Endodermal cell (in vitro differentiated cells): ENCODE data around the gene SLC8B1. TPM values are rescaled to one million over a fixed set of nuclear protein-coding genes. Genes with fewer than 3 reads are reported as not detected.

Source experiments
- DNase-seq: peaks from one replicate; pipeline ENCODE4 v3.0.0-alpha.2; 2017
- H3K27ac ChIP-seq: 2 replicates; pipeline ENCODE4 v1.5.1; 2013; ENCODE audit warnings: mild to moderate bottlenecking, low read depth, low read length, moderate library complexity
- H3K27me3 ChIP-seq: 2 replicates; pipeline ENCODE4 v1.6.1; 2013; ENCODE audit warnings: mild to moderate bottlenecking, low read length, moderate library complexity; ENCODE audit not compliant: insufficient read depth, control insufficient read depth, poor library complexity, severe bottlenecking
- H3K36me3 ChIP-seq: 2 replicates; pipeline ENCODE4 v1.7.0; 2013; ENCODE audit warnings: mild to moderate bottlenecking, low read length, moderate library complexity; ENCODE audit not compliant: control insufficient read depth, insufficient read depth
- H3K4me1 ChIP-seq: one replicate; pipeline ENCODE4 v1.7.0; 2013; ENCODE audit warnings: low read length; ENCODE audit not compliant: control insufficient read depth, insufficient read depth
- H3K4me3 ChIP-seq: 2 replicates; pipeline ENCODE4 v1.5.1; 2013; ENCODE audit warnings: mild to moderate bottlenecking, low read length, moderate library complexity
- H3K9ac ChIP-seq: 2 replicates; pipeline ENCODE4 v1.6.1; 2013; ENCODE audit warnings: mild to moderate bottlenecking, low read length, moderate library complexity; ENCODE audit not compliant: poor library complexity, severe bottlenecking; ENCODE audit errors: extremely low read depth
- H3K9me3 ChIP-seq: 2 replicates; pipeline ENCODE4 v1.6.1; 2013; ENCODE audit warnings: mild to moderate bottlenecking, low read length, moderate library complexity; ENCODE audit not compliant: control insufficient read depth
- H3K27ac Mint-ChIP-seq: 2 replicates; pipeline ENCODE4 v1.8.0; 2020; ENCODE audit warnings: mixed read lengths
- H3K27me3 Mint-ChIP-seq: 2 replicates; pipeline ENCODE4 v1.8.0; 2021; ENCODE audit warnings: mild to moderate bottlenecking, mixed read lengths; ENCODE audit not compliant: insufficient read depth
- H3K36me3 Mint-ChIP-seq: 2 replicates; pipeline ENCODE4 v1.8.0; 2020; ENCODE audit warnings: low read depth, mixed read lengths
- H3K4me1 Mint-ChIP-seq: 2 replicates; pipeline ENCODE4 v1.8.0; 2020; ENCODE audit warnings: mixed read lengths
- H3K4me3 Mint-ChIP-seq: 2 replicates; pipeline ENCODE4 v1.8.0; 2020; ENCODE audit warnings: mild to moderate bottlenecking, moderate library complexity, mixed read lengths
- H3K9me3 Mint-ChIP-seq: 2 replicates; pipeline ENCODE4 v1.8.0; 2020; ENCODE audit warnings: mild to moderate bottlenecking, mixed read lengths
- WGBS, 2 experiments: methylation state at CpG; one replicate each; pipeline versions ENCODE4 v1.1.5 to v1.1.7; 2013; ENCODE audit warnings: missing lambda C conversion rate in 2 of 2, mixed read lengths in 1 of 2; ENCODE audit not compliant: insufficient coverage in 1 of 2, insufficient read length in 1 of 2; 5-methylcytosine and 5-hydroxymethylcytosine counted together
- total RNA-seq, 2 donors: library from RNA; stranded (reverse); fragmentation: NEBNext Ultra II Directional in 1 of 2; extraction: Animal tissue kit (Norgen Biotek cat#: 25700) in 1 of 2; gene quantifications; 2 replicates in 1 of 2; 3 replicates in 1 of 2; pipeline ENCODE4 v1.2.1, GENCODE V29; 2021
- TF ChIP-seq, protein P1 (sequence below): fragments of 200-600 bp; sonication (generic); conservative IDR thresholded peaks from 2 replicates; pipeline ENCODE4 v1.5.0; 2021; ENCODE audit warnings: antibody characterized with exemption, mild to moderate bottlenecking

Gene SLC8B1
- total RNA-seq, 2 donors from 2014 or later, result 6.9 to 9.1 TPM

GRCh38 chr12:113378291-113378690 lies 43.4 kb upstream of the SLC8B1 start:
- H3K4me3 ChIP-seq, result no peak overlapping the region
- no peak for DNase-seq
- TF ChIP-seq, protein P1, sequence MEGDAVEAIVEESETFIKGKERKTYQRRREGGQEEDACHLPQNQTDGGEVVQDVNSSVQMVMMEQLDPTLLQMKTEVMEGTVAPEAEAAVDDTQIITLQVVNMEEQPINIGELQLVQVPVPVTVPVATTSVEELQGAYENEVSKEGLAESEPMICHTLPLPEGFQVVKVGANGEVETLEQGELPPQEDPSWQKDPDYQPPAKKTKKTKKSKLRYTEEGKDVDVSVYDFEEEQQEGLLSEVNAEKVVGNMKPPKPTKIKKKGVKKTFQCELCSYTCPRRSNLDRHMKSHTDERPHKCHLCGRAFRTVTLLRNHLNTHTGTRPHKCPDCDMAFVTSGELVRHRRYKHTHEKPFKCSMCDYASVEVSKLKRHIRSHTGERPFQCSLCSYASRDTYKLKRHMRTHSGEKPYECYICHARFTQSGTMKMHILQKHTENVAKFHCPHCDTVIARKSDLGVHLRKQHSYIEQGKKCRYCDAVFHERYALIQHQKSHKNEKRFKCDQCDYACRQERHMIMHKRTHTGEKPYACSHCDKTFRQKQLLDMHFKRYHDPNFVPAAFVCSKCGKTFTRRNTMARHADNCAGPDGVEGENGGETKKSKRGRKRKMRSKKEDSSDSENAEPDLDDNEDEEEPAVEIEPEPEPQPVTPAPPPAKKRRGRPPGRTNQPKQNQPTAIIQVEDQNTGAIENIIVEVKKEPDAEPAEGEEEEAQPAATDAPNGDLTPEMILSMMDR, result no peak
- 83 to 94% methylated on average over 1 to 3 of the region's 3 CpGs for WGBS, 2 experiments
- H3K9ac ChIP-seq, result no peak overlapping the region
- Mint-ChIP-seq H3K4me3 (no peak overlapping the region), H3K27ac (no peak overlapping the region), H3K4me1 (no peaks in the 10 kb centered on the region), H3K27me3 (no peaks in the 10 kb centered on the region), H3K9me3 (no peaks in the 10 kb centered on the region), H3K36me3 (peaks cover 26% of the 10 kb centered on the region)
- no peaks in the 10 kb centered on the region for H3K27me3 ChIP-seq
- peaks cover 17% of the 10 kb centered on the region for H3K36me3 ChIP-seq
- no peaks in the 10 kb centered on the region for H3K4me1 ChIP-seq
- H3K27ac ChIP-seq, result no peak overlapping the region
- no peaks in the 10 kb centered on the region for H3K9me3 ChIP-seq

- no peaks in the 10 kb centered on the region for H3K9me3 ChIP-seq
- H3K4me1 ChIP-seq, result no peaks in the 10 kb centered on the region
- Mint-ChIP-seq H3K9me3 (no peaks in the 10 kb centered on the region), H3K36me3 (peaks cover 31% of the 10 kb centered on the region), H3K27ac (no peak overlapping the region), H3K4me1 (no peaks in the 10 kb centered on the region), H3K4me3 (no peak overlapping the region), H3K27me3 (no peaks in the 10 kb centered on the region)
- WGBS, 2 experiments, result 92% methylated on average over 3 of the region's 4 CpGs; no CpG with 5 or more reads in 1 of the 2 experiments
- H3K9ac ChIP-seq, result no peak overlapping the region
- TF ChIP-seq, protein P1, result no peak
- peaks cover 17% of the 10 kb centered on the region for H3K36me3 ChIP-seq
- no peaks in the 10 kb centered on the region for H3K27me3 ChIP-seq
- DNase-seq, result no peak
- no peak overlapping the region for H3K4me3 ChIP-seq
- H3K27ac ChIP-seq, result no peak overlapping the region
Observed at GRCh38 chr12:113374823-113375428, 40.0 kb upstream of the SLC8B1 start.

GRCh38 chr12:113373969-113374368 lies 39.1 kb upstream of the SLC8B1 start:
- no peaks in the 10 kb centered on the region for H3K27me3 Mint-ChIP-seq

More at GRCh38 chr12:113373969-113374368, 39.1 kb upstream of the SLC8B1 start:
- Histone ChIP-seq H3K4me3 (no peak overlapping the region), H3K27me3 (no peaks in the 10 kb centered on the region), H3K9me3 (no peaks in the 10 kb centered on the region), H3K27ac (no peak overlapping the region), H3K9ac (no peak overlapping the region), H3K36me3 (peaks cover 17% of the 10 kb centered on the region), H3K4me1 (no peaks in the 10 kb centered on the region)
- H3K36me3 Mint-ChIP-seq, result peaks cover 31% of the 10 kb centered on the region
- WGBS, 2 experiments, result 81 to 95% methylated on average over 3 of the region's 3 CpGs
- TF ChIP-seq, protein P1, result no peak
- H3K27ac Mint-ChIP-seq, result no peak overlapping the region
- no peak overlapping the region for H3K4me3 Mint-ChIP-seq
- DNase-seq, result no peak
- H3K4me1 Mint-ChIP-seq, result no peaks in the 10 kb centered on the region
- H3K9me3 Mint-ChIP-seq, result no peaks in the 10 kb centered on the region
